K562 (cell line): Measurements from ENCODE around the gene SUDS3. TPM values are rescaled to one million over a fixed set of nuclear protein-coding genes. Genes with fewer than 3 reads are reported as not detected.
A peak's percentile ranks its signal among the peaks of the same experiment; 100 is the strongest.

ENCODE experiments used
- CBFA2T2 ChIP-seq: fragments of 450-650 bp; conservative IDR thresholded peaks from 2 replicates; pipeline ENCODE4 v1.6.1; 2017; ENCODE audit warnings: mild to moderate bottlenecking
- CUX1 ChIP-seq: fragments of 200-800 bp; sonication (Bioruptor generic); IDR thresholded peaks from 2 replicates; pipeline ENCODE4 v1.6.1; 2016; ENCODE audit warnings: missing genetic modification characterization, missing compliant biosample characterization
- FOXA3 ChIP-seq, 2 experiments: fragments of 450-650 bp in 1 of 2; sonication (generic) in 1 of 2; formaldehyde crosslinking; IDR thresholded peaks in 1 of 2; conservative IDR thresholded peaks in 1 of 2; 2 replicates each; pipeline versions ENCODE4 v1.4.0 to v1.8.0; 2020 to 2022; ENCODE audit warnings: mild to moderate bottlenecking in 2 of 2, missing genetic modification reagents in 1 of 2
- KDM1A ChIP-seq, 2 experiments: fragments of 450-650 bp; IDR thresholded peaks; 2 replicates each; pipeline ENCODE4 v1.6.1; 2016; ENCODE audit warnings: mild to moderate bottlenecking in 2 of 2
- NR2F6 ChIP-seq: fragments of 450-650 bp; formaldehyde crosslinking; IDR thresholded peaks from 2 replicates; pipeline ENCODE4 v1.4.0; 2020; ENCODE audit warnings: mild to moderate bottlenecking
- NR4A1 ChIP-seq, 2 experiments: fragments of 250-450 bp in 1 of 2; fragments of 450-650 bp in 1 of 2; sonication (Bioruptor Pico) in 1 of 2; IDR thresholded peaks; 2 replicates each; pipeline versions ENCODE4 v1.4.0 to v1.6.1; 2016 to 2020; ENCODE audit warnings: mild to moderate bottlenecking in 2 of 2, missing compliant biosample characterization in 1 of 2, missing genetic modification characterization in 1 of 2, moderate library complexity in 1 of 2
- TFAP4 ChIP-seq: sonication (generic); formaldehyde crosslinking; IDR thresholded peaks from 2 replicates; pipeline ENCODE4 v1.8.0; 2022; ENCODE audit warnings: missing genetic modification reagents, mild to moderate bottlenecking, moderate library complexity, borderline replicate concordance
- ZBTB12 ChIP-seq: fragments of 250-450 bp; sonication (Bioruptor Pico); IDR thresholded peaks from 2 replicates; pipeline ENCODE4 v1.4.0; 2020
- ZNF277 ChIP-seq: fragments of 250-450 bp; sonication (Bioruptor Pico); IDR thresholded peaks from 2 replicates; pipeline ENCODE4 v1.8.0; 2022; ENCODE audit warnings: inconsistent platforms, mild to moderate bottlenecking, moderate library complexity, borderline replicate concordance
- ZNF584 ChIP-seq: fragments of 200-800 bp; sonication (Bioruptor generic); IDR thresholded peaks from 2 replicates; pipeline ENCODE4 v1.6.1; 2016; ENCODE audit warnings: low read depth, mild to moderate bottlenecking, missing genetic modification characterization, missing compliant biosample characterization
- polyA plus RNA-seq, 8 experiments: library from polyadenylated mRNA; depleted of rRNA in 4 of 8; stranded (reverse) in 5 of 8; unstranded in 3 of 8; fragments of >200 nt; fragmentation: Nextera tagmentation in 2 of 8; fragmentation: Illumina TruSeq in 1 of 8; extraction: Ambion mirVana in 2 of 8; extraction: Trizol in 1 of 8; gene quantifications; 2 replicates each; pipeline versions ENCODE4 v1.2.1 to v1.2.3, GENCODE V29; 2011 to 2014; ENCODE audit warnings: inconsistent platforms in 1 of 8, missing spikeins in 1 of 8
- total RNA-seq, 7 experiments: library from RNA; depleted of rRNA in 6 of 7; stranded (reverse); fragments of >200 nt in 6 of 7; fragmentation: Illumina TruSeq in 2 of 7; extraction: Trizol in 2 of 7; gene quantifications; 2 replicates each; pipeline versions ENCODE4 v1.2.1 to v1.2.3, GENCODE V29; 2011 to 2021; ENCODE audit warnings: low replicate concordance in 1 of 7

SUDS3 gene
- total and polyA plus RNA-seq, 9 of the 15 experiments (the other 6 are each of a cell fraction or from before 2014, with no cell fraction given): 6.6 to 30.5 (median 23.3) TPM

GRCh38 chr12:118372541-118373495, 3.5 kb upstream of the SUDS3 start, which contains the start of gene TAOK3 (continued):
- TF ChIP-seq KDM1A (IDR thresholded peaks at IDR 0.05) (no peak), CUX1 (CRISPR knock-in tag) (no peak), NR2F6 (CRISPR knock-in tag) (no peak), ZNF584 (CRISPR knock-in tag) (no peak), ZBTB12 (CRISPR knock-in tag) (no peak), ZNF277 (no peak), TFAP4 (CRISPR knock-in tag) (peak; percentile 70; the same call in 1 of the 2 replicates), FOXA3 (CRISPR knock-in tag; conservative IDR thresholded peaks at IDR 0.05 in 1 of 2, IDR thresholded peaks at IDR 0.05 in 1 of 2) (no peak), NR4A1 (CRISPR knock-in tag; IDR thresholded peaks at IDR 0.05) (no peak), NR4A1 (tag; IDR thresholded peaks at IDR 0.05) (no peak), CBFA2T2 (no peak)
